NCI-H748 (cell line): ENCODE measurements around the gene NCAM2.
"Not testable (repeated sequence)": the region's sequence is repeated elsewhere in the genome, so short reads cannot be mapped to it uniquely, and the experiment has no call there.

ENCODE experiments used
- DNase-seq: peaks from one replicate; lab custom pipeline; 2025; ENCODE audit not compliant: unreplicated experiment; lab: John Stamatoyannopoulos, UW

The NCAM2 gene

GRCh38 chr21:21297211-21297610 lies 299.0 kb downstream of the NCAM2 start:
- no peak for DNase-seq

DNA sequence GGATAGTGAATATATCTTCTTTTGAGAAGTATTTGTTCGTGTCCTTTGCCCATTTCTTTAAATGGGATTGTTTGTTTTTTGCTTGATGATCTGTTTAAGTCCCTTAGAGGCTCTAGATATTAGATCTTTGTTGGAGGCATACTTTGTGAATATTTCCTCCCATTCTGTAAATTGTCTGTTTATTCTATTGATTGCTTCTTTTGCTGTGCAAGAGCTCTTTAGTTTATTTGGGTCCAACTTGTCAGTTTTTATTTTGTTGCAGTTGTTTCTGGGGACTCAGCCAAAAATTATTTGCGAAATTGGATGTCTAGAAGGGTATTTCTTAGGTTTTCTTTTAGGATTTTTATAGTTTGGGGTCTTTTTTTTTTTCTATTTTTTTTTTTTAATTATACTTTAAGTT lies 302.8 kb downstream of the NCAM2 start:
- no peak for DNase-seq

DNA sequence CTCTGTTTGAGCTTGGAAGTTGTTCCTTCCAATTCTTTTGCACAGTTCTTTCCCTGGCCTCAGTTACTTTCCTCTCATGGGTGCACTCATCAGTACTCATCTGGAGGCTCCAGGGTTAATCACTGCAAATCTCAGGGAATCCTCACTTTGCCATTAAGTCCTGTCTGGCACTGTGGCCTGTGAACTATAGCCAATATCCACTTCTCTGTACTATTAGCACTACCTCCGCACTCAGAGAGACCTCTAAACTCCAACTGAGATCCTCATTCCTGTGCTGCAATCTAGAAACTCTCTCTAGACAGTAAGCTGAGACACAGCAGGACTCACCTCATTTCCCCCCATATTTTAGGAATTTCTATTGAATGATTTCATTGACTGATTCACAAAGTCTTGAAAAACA lies 311.3 kb downstream of the NCAM2 start:
- DNase-seq = no peak

DNA sequence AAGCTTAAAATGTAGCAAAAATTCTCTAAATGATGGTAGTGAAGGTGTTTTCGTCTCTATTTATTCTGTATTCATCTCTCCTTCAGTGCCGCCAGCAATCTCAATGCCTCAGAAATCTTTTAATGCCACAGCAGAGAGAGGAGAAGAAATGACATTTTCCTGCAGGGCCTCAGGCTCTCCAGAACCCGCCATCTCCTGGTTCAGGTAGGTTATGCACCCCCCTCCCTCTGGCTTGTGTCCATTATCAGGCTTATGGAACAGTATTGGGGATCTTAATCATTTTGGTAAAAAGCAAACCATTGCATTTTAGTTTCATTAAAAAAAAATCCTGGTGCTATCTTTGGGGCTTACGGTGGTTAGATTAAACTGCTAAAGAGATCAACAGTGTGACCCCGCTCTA lies 326.1 kb downstream of the NCAM2 start:
- DNase-seq = no peak

- no peak for DNase-seq
Measured at GRCh38 chr21:21332492-21332891, 334.3 kb downstream of the NCAM2 start.

DNA sequence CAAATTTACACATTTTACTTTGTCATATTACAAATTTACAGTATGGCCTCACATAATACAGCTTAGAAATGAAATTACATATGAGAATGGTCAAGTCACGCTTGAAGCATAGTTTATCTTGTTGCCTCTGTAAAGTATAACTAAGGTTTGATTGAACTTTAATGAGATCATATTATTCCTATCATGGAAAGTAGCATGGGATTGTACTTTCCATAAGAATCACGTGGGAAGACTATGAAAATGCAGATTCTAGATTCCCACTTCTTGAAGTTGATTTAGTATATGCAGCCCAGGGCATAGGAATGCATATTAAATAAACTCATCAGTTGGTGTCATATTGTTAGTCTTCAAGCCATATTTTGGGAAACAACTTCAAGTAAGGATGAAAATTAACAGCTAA lies 342.8 kb downstream of the NCAM2 start:
- no peak for DNase-seq

GRCh38 chr21:21345296-21345695 lies 347.1 kb downstream of the NCAM2 start:
- DNase-seq = no peak

DNA sequence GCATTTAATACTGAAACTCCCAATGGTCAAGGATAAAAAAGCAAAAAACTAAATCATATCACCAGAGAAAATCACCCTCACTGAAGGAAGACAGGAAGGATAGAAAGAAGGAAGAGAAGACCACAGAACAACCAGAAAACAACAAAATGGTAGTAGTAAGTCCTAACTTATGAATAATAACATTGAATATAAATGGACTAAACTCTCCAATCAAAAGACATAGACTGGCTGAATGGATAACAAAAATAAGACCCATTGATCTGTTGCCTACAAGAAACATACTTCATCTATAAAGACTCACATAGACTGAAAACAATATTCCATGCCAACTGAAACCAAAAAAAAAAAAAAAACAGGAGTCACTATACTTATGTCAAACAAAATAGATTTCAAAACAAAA lies 347.7 kb downstream of the NCAM2 start:
- no peak for DNase-seq

DNA sequence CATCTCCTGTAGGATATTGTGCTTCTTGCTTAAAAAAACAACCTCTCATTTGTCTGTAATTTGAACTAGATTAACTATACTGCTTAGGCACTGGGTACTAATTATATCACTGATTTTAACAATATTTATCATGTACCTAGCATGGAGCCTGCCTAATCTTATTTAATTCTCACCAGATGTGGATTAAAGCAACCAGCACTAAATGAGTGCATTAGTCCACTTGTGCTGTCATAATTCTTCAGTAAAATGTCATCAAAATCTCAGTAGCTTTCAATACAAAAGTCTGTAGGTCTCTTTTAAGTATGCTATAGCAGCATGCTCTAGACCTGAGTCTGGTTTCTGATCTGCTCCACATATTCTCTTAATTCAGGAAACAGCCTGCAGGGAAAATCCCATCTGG lies 368.1 kb downstream of the NCAM2 start:
- DNase-seq = no peak

DNA sequence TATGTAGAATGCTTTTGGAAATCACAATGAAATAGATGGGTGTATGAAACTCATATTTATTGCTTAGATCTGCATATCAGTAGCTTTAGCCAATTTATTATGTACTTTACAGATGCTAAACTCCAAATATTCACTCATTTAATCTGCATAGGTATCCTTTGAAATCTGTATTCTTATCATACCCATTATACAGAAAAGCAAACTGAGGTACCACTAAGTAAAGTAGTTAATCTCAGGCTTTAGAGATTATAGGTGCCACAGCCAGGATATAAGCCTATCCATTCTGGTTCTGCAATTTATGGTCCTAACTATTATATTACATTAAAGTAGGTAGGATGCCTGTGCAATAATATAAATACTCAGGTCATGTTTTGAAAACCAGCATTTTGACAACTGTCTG lies 369.4 kb downstream of the NCAM2 start:
- no peak for DNase-seq

DNA sequence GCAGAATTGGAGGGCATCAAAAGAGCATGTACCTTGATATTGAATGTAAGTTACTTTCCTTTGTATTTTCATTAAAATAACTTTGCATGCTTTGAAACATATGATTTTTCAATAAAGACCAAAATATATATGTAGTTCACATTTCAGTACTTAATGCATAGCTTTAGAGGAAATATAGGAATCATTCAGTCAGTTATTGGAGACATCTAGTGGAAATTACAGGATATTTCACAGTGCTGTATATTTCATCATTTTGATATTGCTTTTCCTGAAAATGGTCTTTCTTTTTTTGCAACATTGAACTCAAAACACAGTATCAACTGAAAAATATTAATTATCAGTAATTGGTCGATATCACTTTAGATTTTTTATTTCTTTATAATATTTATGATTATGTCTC lies 375.8 kb downstream of the NCAM2 start:
- DNase-seq = no peak

GRCh38 chr21:21383126-21383525 lies 384.9 kb downstream of the NCAM2 start:
- DNase-seq = no peak

GRCh38 chr21:21384977-21385376 lies 386.8 kb downstream of the NCAM2 start:
- DNase-seq = no peak

DNA sequence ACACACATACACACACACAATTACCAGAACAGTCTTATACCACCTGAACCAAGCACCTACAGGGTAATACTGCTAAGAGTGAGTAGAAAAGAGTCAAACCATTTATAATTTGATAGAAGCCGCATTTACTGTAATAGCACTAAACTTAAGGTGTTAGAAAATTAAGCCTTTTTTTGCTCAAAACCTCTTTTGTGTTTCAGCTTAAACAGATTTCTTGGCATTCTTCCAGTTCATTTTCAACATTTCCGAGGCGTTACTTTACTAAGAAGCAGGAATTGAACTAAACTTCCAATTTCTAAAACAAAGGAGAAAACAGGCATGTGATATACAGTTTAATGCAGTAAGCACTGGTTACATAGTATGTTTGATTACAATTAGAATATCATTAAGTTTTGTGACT lies 387.2 kb downstream of the NCAM2 start:
- DNase-seq = no peak

DNA sequence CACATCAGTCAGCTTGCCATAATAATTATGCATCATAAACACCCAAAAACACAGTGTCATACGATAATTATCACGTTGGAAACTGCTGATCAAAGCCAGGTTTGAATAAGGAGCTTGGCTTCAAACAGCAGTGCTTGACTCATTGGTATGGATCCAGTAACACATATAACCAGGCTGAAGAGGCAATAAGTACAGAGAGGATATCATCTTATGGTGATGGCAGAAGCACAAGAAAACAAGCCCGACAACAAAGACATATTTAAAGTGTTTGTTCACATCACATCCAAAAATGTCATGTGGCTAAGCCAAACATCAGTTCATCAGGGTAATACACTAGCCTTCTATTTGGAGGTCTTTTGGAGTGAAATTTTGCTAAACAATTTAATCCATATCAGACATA lies 389.7 kb downstream of the NCAM2 start:
- no peak for DNase-seq

DNA sequence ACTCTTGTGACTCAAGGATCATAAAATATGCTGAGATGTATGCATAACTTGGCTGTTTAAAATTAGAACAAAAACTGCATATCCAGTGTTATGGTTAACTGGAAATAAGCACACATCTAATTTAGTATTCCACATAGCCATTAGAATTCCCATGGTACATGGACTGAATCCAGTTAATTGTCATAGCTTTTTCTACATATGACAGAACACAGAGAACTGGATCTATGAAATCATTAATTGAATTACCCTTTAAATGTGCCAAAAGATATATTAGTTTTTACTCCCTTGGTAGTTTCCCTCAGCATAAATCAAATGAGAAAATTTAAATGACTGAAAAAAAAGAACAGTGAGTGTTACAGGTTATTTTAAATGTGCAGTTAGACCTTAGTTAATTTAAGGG lies 395.9 kb downstream of the NCAM2 start:
- no peak for DNase-seq

- DNase-seq = no peak
Measured at GRCh38 chr21:21396424-21396823, 398.2 kb downstream of the NCAM2 start.

GRCh38 chr21:21397464-21397863 lies 399.3 kb downstream of the NCAM2 start:
- DNase-seq = no peak

DNA sequence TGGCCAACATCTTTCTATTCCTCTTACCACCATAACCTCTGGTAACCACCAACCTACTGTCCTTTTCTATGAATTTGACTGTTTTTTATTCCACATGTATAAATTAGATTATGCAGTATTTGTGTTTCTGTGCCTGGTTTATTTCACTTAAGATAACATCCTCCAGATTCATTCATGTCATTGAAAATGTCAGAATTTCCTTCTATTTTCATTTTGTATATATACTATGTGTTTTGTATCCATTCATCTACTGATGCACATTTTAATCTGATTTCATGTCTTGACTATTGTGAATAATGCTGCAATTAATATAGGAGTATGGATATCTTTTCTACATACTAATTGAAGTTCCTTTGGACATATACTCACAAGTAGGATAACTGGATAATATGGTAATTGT lies 403.2 kb downstream of the NCAM2 start:
- no peak for DNase-seq

DNA sequence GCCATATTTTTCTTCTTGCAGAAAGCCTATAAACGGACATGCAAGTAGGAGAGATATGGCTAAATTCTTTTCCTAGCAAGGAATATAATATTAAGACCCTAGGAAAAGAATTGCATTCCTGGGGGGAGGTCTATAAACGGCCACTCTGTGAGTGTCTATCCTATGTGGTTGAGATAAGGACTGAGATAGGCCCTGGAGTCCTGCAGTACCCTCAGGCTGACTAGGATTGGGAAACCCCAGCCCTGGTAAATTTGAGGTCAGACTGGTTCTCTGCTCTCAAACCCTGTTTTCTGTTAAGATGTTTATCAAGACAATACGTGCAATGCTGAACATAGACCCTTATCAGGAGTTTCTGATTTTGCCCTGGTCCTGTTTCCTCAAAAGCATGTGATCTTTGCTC lies 404.0 kb downstream of the NCAM2 start:
- peak; percentile 0 for DNase-seq

GRCh38 chr21:21404261-21404660 lies 406.1 kb downstream of the NCAM2 start:
- DNase-seq = not testable (repeated sequence)

DNA sequence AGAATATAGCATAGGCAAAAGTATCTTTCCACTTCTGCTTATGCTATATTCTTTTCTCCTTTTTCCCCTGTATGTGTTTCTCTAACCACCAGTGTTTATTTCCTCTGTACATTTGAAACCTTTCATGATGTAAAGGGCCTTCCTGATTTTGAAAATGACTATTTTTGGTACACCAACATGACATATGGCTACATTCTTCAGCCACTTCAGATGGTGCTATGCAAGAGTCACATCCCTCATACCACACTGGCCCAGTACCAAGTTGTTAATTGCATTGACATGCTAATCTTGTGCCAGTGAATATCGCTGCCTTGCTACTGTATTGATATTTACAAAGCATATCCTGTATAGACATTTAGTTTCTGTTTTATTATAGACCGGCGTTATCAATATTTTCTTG lies 408.7 kb downstream of the NCAM2 start:
- no peak for DNase-seq

GRCh38 chr21:21412096-21412495 lies 413.9 kb downstream of the NCAM2 start:
- DNase-seq = no peak

- DNase-seq = no peak
Measured at GRCh38 chr21:21415741-21416140, 417.5 kb downstream of the NCAM2 start.
